ENCODE results near the gene AP3D1. TPM values are rescaled to one million over a fixed set of nuclear protein-coding genes. Genes with fewer than 3 reads are reported as not detected.
"Not testable (repeated sequence)": the region's sequence is repeated elsewhere in the genome, so short reads cannot be mapped to it uniquely, and the experiment has no call there.

AP3D1 gene
- total and polyA plus RNA-seq, 5 donors from 2014 or later, result 12.0 to 78.0 (median 13.3) TPM

- Mint-ChIP-seq H3K27me3 (no peaks in the 10 kb centered on the region), H3K27ac (peak overlapping the region in 1 of 3 donors; percentile 43)
Measured at GRCh38 chr19:2132731-2133490, 18.5 kb downstream of the AP3D1 start.

GRCh38 chr19:2132191-2132590 is 19.2 kb downstream of the AP3D1 start:
- no peak for DNase-seq
- peaks cover 47% of the 10 kb centered on the region for H3K36me3 ChIP-seq (ENCODE audit: control insufficient read depth, insufficient read depth, low read length)
- H3K4me1 ChIP-seq (ENCODE audit: control insufficient read depth, insufficient read depth, low read length, poor library complexity, severe bottlenecking), result no peaks in the 10 kb centered on the region
- H3K4me1 Mint-ChIP-seq, result no peaks in the 10 kb centered on the region
- no peak overlapping the region for H3K27ac Mint-ChIP-seq
- ATAC-seq (ENCODE audit: low read depth in 2 of 2), result no peak
- no peak overlapping the region for H3K27ac ChIP-seq (ENCODE audit: insufficient read depth, low read length, poor library complexity, severe bottlenecking)
- H3K4me3 ChIP-seq (ENCODE audit: low read depth, low read length), result no peak overlapping the region
- H3K9me3 Mint-ChIP-seq, result no peaks in the 10 kb centered on the region
- no peaks in the 10 kb centered on the region for H3K27me3 ChIP-seq (ENCODE audit: control insufficient read depth, insufficient read depth, low read length)
- H3K4me3 Mint-ChIP-seq, result no peak overlapping the region
- no peaks in the 10 kb centered on the region for H3K27me3 Mint-ChIP-seq
- peaks cover 6% of the 10 kb centered on the region for H3K36me3 Mint-ChIP-seq
- H3K9me3 ChIP-seq (ENCODE audit: control insufficient read depth in 2 of 2, low read length in 2 of 2), result no peaks in the 10 kb centered on the region

More at GRCh38 chr19:2132731-2133490, 18.5 kb downstream of the AP3D1 start:
- H3K4me1 ChIP-seq (ENCODE audit: control insufficient read depth, insufficient read depth, low read length, poor library complexity, severe bottlenecking), result no peaks in the 10 kb centered on the region
- ATAC-seq (ENCODE audit: low read depth in 2 of 2) (no peak), DNase-seq (no peak)
- peaks cover 46% of the 10 kb centered on the region for H3K36me3 ChIP-seq (ENCODE audit: control insufficient read depth, insufficient read depth, low read length)
- Mint-ChIP-seq H3K9me3 (no peaks in the 10 kb centered on the region), H3K4me1 (peaks cover 0 to 2% (median 0%) of the 10 kb centered on the region in 4 donors), H3K36me3 (peaks cover 6% of the 10 kb centered on the region), H3K4me3 (no peak overlapping the region)
- no peaks in the 10 kb centered on the region for H3K9me3 ChIP-seq (ENCODE audit: control insufficient read depth in 2 of 2, low read length in 2 of 2)
- no peak overlapping the region for H3K27ac ChIP-seq (ENCODE audit: insufficient read depth, low read length, poor library complexity, severe bottlenecking)
- no peaks in the 10 kb centered on the region for H3K27me3 ChIP-seq (ENCODE audit: control insufficient read depth, insufficient read depth, low read length)
- H3K4me3 ChIP-seq (ENCODE audit: low read depth, low read length), result no peak overlapping the region

DNA sequence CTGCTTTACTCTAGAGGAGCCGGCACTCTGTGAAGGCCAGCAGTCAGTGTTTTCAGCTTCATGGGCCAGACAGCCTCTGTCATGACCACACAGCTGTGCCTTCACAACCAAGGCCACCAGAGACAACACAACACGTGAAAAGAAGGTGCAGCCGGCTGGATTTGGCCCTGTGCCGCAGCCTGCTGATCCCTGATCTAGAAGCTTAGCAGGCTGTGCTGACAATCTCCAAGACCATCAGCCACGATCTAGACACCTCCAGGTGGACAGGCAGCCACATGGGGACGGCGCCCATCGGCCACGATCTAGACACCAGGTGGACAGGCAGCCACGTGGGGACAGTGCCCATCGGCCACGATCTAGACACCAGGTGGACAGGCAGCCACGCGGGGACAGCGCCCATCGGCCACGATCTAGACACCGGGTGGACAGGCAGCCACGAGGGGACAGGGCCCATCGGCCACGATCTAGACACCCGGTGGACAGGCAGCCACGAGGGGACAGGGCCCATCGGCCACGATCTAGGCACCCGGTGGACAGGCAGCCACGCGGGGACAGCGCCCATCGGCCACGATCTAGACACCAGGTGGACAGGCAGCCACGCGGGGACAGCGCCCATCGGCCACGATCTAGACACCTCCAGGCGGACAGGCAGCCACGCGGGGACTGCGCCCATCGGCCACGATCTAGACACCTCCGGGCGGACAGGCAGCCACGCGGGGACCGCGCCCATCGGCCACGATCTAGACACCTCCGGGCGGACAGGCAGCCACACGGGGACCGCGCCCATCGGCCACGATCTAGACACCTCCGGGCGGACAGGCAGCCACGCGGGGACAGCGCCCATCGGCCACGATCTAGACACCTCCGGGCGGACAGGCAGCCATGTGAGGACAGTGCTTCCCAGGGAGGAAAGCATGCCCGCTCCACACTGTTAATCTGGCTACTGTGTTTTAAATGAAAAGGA is 20.1 kb downstream of the AP3D1 start:
- H3K36me3 Mint-ChIP-seq; H3K27me3 Mint-ChIP-seq; H3K4me3 ChIP-seq (ENCODE audit: low read depth, low read length): not testable (repeated sequence)

GRCh38 chr19:2129892-2130770 is 21.2 kb downstream of the AP3D1 start:
- Histone ChIP-seq H3K4me1 (ENCODE audit: control insufficient read depth, insufficient read depth, low read length, poor library complexity, severe bottlenecking) (no peaks in the 10 kb centered on the region), H3K27me3 (ENCODE audit: control insufficient read depth, insufficient read depth, low read length) (no peaks in the 10 kb centered on the region), H3K9me3 (ENCODE audit: control insufficient read depth in 2 of 2, low read length in 2 of 2) (no peaks in the 10 kb centered on the region), H3K36me3 (ENCODE audit: control insufficient read depth, insufficient read depth, low read length) (peaks cover 41% of the 10 kb centered on the region), H3K4me3 (ENCODE audit: low read depth, low read length) (no peak overlapping the region), H3K27ac (ENCODE audit: insufficient read depth, low read length, poor library complexity, severe bottlenecking) (no peak overlapping the region)
- H3K36me3 Mint-ChIP-seq, result peaks cover 7% of the 10 kb centered on the region
- no peak overlapping the region for H3K27ac Mint-ChIP-seq
- no peak for DNase-seq
- no peaks in the 10 kb centered on the region for H3K4me1 Mint-ChIP-seq
- H3K4me3 Mint-ChIP-seq, result no peak overlapping the region
- no peaks in the 10 kb centered on the region for H3K27me3 Mint-ChIP-seq
- ATAC-seq (ENCODE audit: low read depth in 2 of 2), result no peak
- H3K9me3 Mint-ChIP-seq, result no peaks in the 10 kb centered on the region

More for the DNA sequence above, 20.1 kb downstream of the AP3D1 start:
- H3K27me3 ChIP-seq (ENCODE audit: control insufficient read depth, insufficient read depth, low read length); H3K4me3 Mint-ChIP-seq; H3K9me3 Mint-ChIP-seq; H3K4me1 Mint-ChIP-seq; H3K9me3 ChIP-seq (ENCODE audit: control insufficient read depth in 2 of 2, low read length in 2 of 2); DNase-seq; H3K27ac ChIP-seq (ENCODE audit: insufficient read depth, low read length, poor library complexity, severe bottlenecking); ATAC-seq (ENCODE audit: low read depth in 2 of 2); H3K4me1 ChIP-seq (ENCODE audit: control insufficient read depth, insufficient read depth, low read length, poor library complexity, severe bottlenecking): not testable (repeated sequence)
- H3K36me3 ChIP-seq (ENCODE audit: control insufficient read depth, insufficient read depth, low read length), result peaks cover 39% of the 10 kb centered on the region
- H3K27ac Mint-ChIP-seq, result peak overlapping the region in 1 of 3 donors; percentile 9

DNA sequence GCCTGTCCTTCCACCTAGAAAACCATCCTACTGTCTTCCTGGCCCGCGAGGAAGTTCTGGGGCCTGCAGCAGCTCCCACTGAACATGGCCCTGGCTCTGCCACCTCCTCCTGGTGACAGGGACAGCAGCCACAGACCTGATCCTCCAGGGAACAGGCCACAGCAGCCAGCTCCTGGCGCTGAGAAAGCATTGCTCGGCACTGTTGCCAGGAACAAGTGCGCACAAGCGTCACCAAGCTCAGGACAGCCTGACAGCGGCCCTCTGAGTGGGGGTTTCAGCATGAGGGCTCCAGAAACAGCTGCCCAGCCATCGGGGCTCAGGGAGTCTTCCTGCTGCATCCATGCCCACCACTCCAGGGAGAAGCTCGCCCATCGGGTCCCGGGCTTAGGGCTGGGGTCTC is 21.9 kb downstream of the AP3D1 start:
- no peak overlapping the region for H3K4me3 Mint-ChIP-seq
- peaks cover 7% of the 10 kb centered on the region for H3K36me3 Mint-ChIP-seq

GRCh38 chr19:2129022-2129421 is 22.3 kb downstream of the AP3D1 start:
- Mint-ChIP-seq H3K4me1 (no peaks in the 10 kb centered on the region), H3K4me3 (no peak overlapping the region), H3K27ac (no peak overlapping the region), H3K27me3 (no peaks in the 10 kb centered on the region), H3K9me3 (no peaks in the 10 kb centered on the region), H3K36me3 (peaks cover 7% of the 10 kb centered on the region)
- H3K36me3 ChIP-seq (ENCODE audit: control insufficient read depth, insufficient read depth, low read length), result peaks cover 41% of the 10 kb centered on the region
- no peak overlapping the region for H3K27ac ChIP-seq (ENCODE audit: insufficient read depth, low read length, poor library complexity, severe bottlenecking)
- DNase-seq, result no peak
- H3K4me1 ChIP-seq (ENCODE audit: control insufficient read depth, insufficient read depth, low read length, poor library complexity, severe bottlenecking), result no peaks in the 10 kb centered on the region
- H3K9me3 ChIP-seq (ENCODE audit: control insufficient read depth in 2 of 2, low read length in 2 of 2), result no peaks in the 10 kb centered on the region
- H3K27me3 ChIP-seq (ENCODE audit: control insufficient read depth, insufficient read depth, low read length), result no peaks in the 10 kb centered on the region
- no peak for ATAC-seq (ENCODE audit: low read depth in 2 of 2)
- no peak overlapping the region for H3K4me3 ChIP-seq (ENCODE audit: low read depth, low read length)

More for the DNA sequence above, 21.9 kb downstream of the AP3D1 start:
- Mint-ChIP-seq H3K27ac (no peak overlapping the region), H3K4me1 (no peaks in the 10 kb centered on the region), H3K27me3 (no peaks in the 10 kb centered on the region), H3K9me3 (no peaks in the 10 kb centered on the region)
- DNase-seq, result no peak
- H3K27me3 ChIP-seq (ENCODE audit: control insufficient read depth, insufficient read depth, low read length), result no peaks in the 10 kb centered on the region
- no peak overlapping the region for H3K4me3 ChIP-seq (ENCODE audit: low read depth, low read length)
- no peaks in the 10 kb centered on the region for H3K9me3 ChIP-seq (ENCODE audit: control insufficient read depth in 2 of 2, low read length in 2 of 2)
- peaks cover 41% of the 10 kb centered on the region for H3K36me3 ChIP-seq (ENCODE audit: control insufficient read depth, insufficient read depth, low read length)
- no peaks in the 10 kb centered on the region for H3K4me1 ChIP-seq (ENCODE audit: control insufficient read depth, insufficient read depth, low read length, poor library complexity, severe bottlenecking)
- no peak overlapping the region for H3K27ac ChIP-seq (ENCODE audit: insufficient read depth, low read length, poor library complexity, severe bottlenecking)
- no peak for ATAC-seq (ENCODE audit: low read depth in 2 of 2)

GRCh38 chr19:2128252-2128651 is 23.1 kb downstream of the AP3D1 start:
- H3K4me3 Mint-ChIP-seq, result not testable (repeated sequence)

More at GRCh38 chr19:2128252-2128651, 23.1 kb downstream of the AP3D1 start:
- H3K27ac Mint-ChIP-seq; H3K9me3 ChIP-seq (ENCODE audit: control insufficient read depth in 2 of 2, low read length in 2 of 2); H3K9me3 Mint-ChIP-seq; H3K4me1 Mint-ChIP-seq; H3K27me3 Mint-ChIP-seq; H3K27ac ChIP-seq (ENCODE audit: insufficient read depth, low read length, poor library complexity, severe bottlenecking); H3K36me3 Mint-ChIP-seq; H3K4me3 ChIP-seq (ENCODE audit: low read depth, low read length); H3K27me3 ChIP-seq (ENCODE audit: control insufficient read depth, insufficient read depth, low read length); H3K4me1 ChIP-seq (ENCODE audit: control insufficient read depth, insufficient read depth, low read length, poor library complexity, severe bottlenecking); ATAC-seq (ENCODE audit: low read depth in 2 of 2); DNase-seq: not testable (repeated sequence)
- H3K36me3 ChIP-seq (ENCODE audit: control insufficient read depth, insufficient read depth, low read length), result peaks cover 40% of the 10 kb centered on the region

Measured in CD4-positive, CD25-positive, alpha-beta regulatory T cell (primary cell).